COLO668 (cell line): Measurements from ENCODE around the gene FSTL1.

Experiments
- DNase-seq: peaks from one replicate; lab custom pipeline; 2025; ENCODE audit not compliant: unreplicated experiment; lab: John Stamatoyannopoulos, UW

The FSTL1 gene

GRCh38 chr3:120440001-120440703 is 10.6 kb downstream of the FSTL1 start:
- DNase-seq: no peak

GRCh38 chr3:120438665-120439370 is 12.0 kb downstream of the FSTL1 start:
- DNase-seq: no peak

GRCh38 chr3:120438216-120438615 is 12.6 kb downstream of the FSTL1 start:
- no peak for DNase-seq

- DNase-seq: no peak
Observed at GRCh38 chr3:120437559-120437958, 13.2 kb downstream of the FSTL1 start.

- no peak for DNase-seq
Observed at GRCh38 chr3:120436523-120437050, 14.2 kb downstream of the FSTL1 start.

- DNase-seq: no peak
Observed at GRCh38 chr3:120435621-120436020, 15.2 kb downstream of the FSTL1 start.

GRCh38 chr3:120433662-120434331 is 17.0 kb downstream of the FSTL1 start:
- no peak for DNase-seq

- no peak for DNase-seq
Observed at GRCh38 chr3:120432150-120432860, 18.5 kb downstream of the FSTL1 start.

- DNase-seq: no peak
Observed at GRCh38 chr3:120429921-120430361, 20.9 kb downstream of the FSTL1 start.

- no peak for DNase-seq
Observed at GRCh38 chr3:120428924-120429323, 21.9 kb downstream of the FSTL1 start.

GRCh38 chr3:120427201-120427600 is 23.6 kb downstream of the FSTL1 start:
- no peak for DNase-seq

- DNase-seq: no peak
Observed at GRCh38 chr3:120425572-120426250, 25.1 kb downstream of the FSTL1 start.

- no peak for DNase-seq
Observed at GRCh38 chr3:120424976-120425570, 25.7 kb downstream of the FSTL1 start.

GRCh38 chr3:120424506-120424905 is 26.3 kb downstream of the FSTL1 start:
- no peak for DNase-seq

GRCh38 chr3:120423432-120423831 is 27.4 kb downstream of the FSTL1 start:
- DNase-seq: no peak

GRCh38 chr3:120421926-120422325 is 28.9 kb downstream of the FSTL1 start:
- no peak for DNase-seq

- no peak for DNase-seq
Observed at GRCh38 chr3:120420928-120421551, 29.8 kb downstream of the FSTL1 start.

- no peak for DNase-seq
Observed at GRCh38 chr3:120420360-120420759, 30.4 kb downstream of the FSTL1 start.

GRCh38 chr3:120419797-120420196 is 31.0 kb downstream of the FSTL1 start:
- no peak for DNase-seq
